ENCODE measurements around the gene TAOK2.

DNA sequence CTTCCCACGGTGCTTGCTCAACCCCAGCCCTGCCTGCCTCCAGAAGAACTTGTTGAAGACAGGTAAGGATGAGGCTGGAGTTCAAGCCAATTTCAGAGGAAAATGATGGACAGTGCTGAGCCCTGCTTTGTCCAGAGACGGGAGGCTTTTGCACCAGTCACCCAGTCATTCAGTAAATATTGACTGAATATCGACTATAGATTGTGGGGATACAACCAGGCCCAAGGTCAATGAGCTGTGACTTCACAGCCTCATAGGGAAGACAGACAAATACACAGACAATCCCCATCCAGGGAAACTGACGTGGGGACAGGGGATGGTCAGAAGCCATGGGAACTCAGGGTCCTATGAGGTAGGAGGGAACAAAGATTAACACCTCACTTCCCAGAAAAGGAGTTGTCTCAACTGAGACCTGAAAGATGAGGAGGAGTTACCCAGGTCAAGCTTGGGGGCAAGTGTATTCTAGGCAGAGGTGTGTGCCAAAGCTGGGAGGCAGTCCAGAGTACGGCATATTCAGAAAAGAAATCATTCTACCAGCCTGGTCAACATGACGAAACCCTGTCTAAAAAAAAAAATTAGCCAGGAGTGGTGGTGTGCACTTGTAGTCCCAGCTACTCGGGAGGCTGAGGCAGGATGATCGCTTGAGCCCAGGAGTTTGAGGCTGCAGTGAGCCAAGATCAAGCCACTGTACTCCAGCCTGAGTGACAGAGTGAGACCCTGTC is 43.0 kb downstream of the TAOK2 start:
- TF ChIP-seq CTCF (IDR thresholded peaks at IDR 0.05 in 4 of 5, conservative IDR thresholded peaks at IDR 0.05 in 1 of 5): no peak
- TF ChIP-seq POLR2A (IDR thresholded peaks at IDR 0.05): no peak

All from gastrocnemius medialis (tissue), 4 donors.